Measurements from ENCODE around the gene SPARC. TPM values are rescaled to one million over a fixed set of nuclear protein-coding genes. Genes with fewer than 3 reads are reported as not detected.
A peak's percentile ranks its signal among the peaks of the same experiment; 100 is the strongest.

Gene SPARC
- 320 and 323 TPM in 2 replicates for total RNA-seq (2021)
- long read RNA-seq, transcript SPARC-201 (10 exons, 3,701 nt), result major isoform, 606 of 774 reads
- long read RNA-seq, partial matches to known transcripts, result 136 of 774 reads
- long read RNA-seq, other reads (novel, unspliced or antisense), result 27 of 774 reads

- Histone ChIP-seq H4K20me1 (ENCODE audit: control insufficient read depth, insufficient read depth, insufficient read length) (no peaks in the 10 kb centered on the region), H2BK5ac (ENCODE audit: insufficient read length, low read length) (no peak within 1 kb of the TSS), H4K8ac (replicated peaks; ENCODE audit: insufficient read length, low read depth, low read length) (no peak within 1 kb of the TSS), H3K79me1 (ENCODE audit: insufficient read depth, low read depth, low read length, poor library complexity, severe bottlenecking) (no peaks in the 10 kb centered on the region), H3K4ac (ENCODE audit: low read depth, low read length) (no peak within 1 kb of the TSS), H3K23me2 (ENCODE audit: insufficient read length, low read depth, low read length, poor library complexity, severe bottlenecking) (peaks cover 11% of the 10 kb centered on the region), H3K9me3 (ENCODE audit: control insufficient read depth, low read depth, low read length) (no peaks in the 10 kb centered on the region), H3K27me3 (ENCODE audit: insufficient read depth, low read length) (no peaks in the 10 kb centered on the region), H3K4me2 (ENCODE audit: insufficient read depth, insufficient read length, low read length) (peak within 1 kb of the TSS; percentile 48), H2BK20ac (ENCODE audit: low read depth, low read length, poor library complexity, severe bottlenecking) (no peak within 1 kb of the TSS), H3K27ac (ENCODE audit: insufficient read length, low read depth, low read length) (no peak within 1 kb of the TSS), H4K5ac (ENCODE audit: insufficient read length, low read depth, low read length) (no peak within 1 kb of the TSS), H3K18ac (ENCODE audit: insufficient read length, low read depth, low read length) (peak within 1 kb of the TSS; percentile 30), H3K14ac (ENCODE audit: insufficient read depth, low read length) (peak within 1 kb of the TSS; percentile 73), H2AK5ac (ENCODE audit: insufficient read length, low read length) (no peak within 1 kb of the TSS), H3K79me2 (ENCODE audit: insufficient read depth, low read length) (no peaks in the 10 kb centered on the region), H3K23ac (ENCODE audit: insufficient read length, low read depth, low read length) (no peak within 1 kb of the TSS), H3T11ph (ENCODE audit: low read length) (no peak within 1 kb of the TSS), H2BK15ac (ENCODE audit: low read depth, low read length) (no peak within 1 kb of the TSS), H2AFZ (ENCODE audit: low read length) (peak within 1 kb of the TSS; percentile 70), H2BK120ac (ENCODE audit: low read depth, low read length, poor library complexity, severe bottlenecking) (no peak within 1 kb of the TSS), H4K91ac (ENCODE audit: insufficient read length, low read depth, low read length) (no peak within 1 kb of the TSS), H3K4me1 (ENCODE audit: insufficient read depth, low read length) (peaks cover 5% of the 10 kb centered on the region; the same call in 1 of the 2 replicates), H2BK12ac (ENCODE audit: insufficient read length, low read depth, low read length) (no peak within 1 kb of the TSS), H3K56ac (ENCODE audit: insufficient read length, low read depth, low read length) (no peak within 1 kb of the TSS), H3K9ac (ENCODE audit: extremely low read depth, insufficient read length, low read length) (peak within 1 kb of the TSS; percentile 32)
- no peaks in the 10 kb centered on the region for H3K9me3 Mint-ChIP-seq
- peaks cover 0 to 6% (median 6%) of the 10 kb centered on the region in 3 experiments; a peak in 3 of 7 replicates for H3K36me3 Mint-ChIP-seq (ENCODE audit: insufficient read depth in 1 of 3, low read depth in 3 of 3)
- peaks cover 2% of the 10 kb centered on the region; the same call in 1 of the 2 replicates for H3K27me3 Mint-ChIP-seq (ENCODE audit: low read depth)
- peak within 1 kb of the TSS; percentile 88 to 92 for H3K4me3 Mint-ChIP-seq
- no CpG with 5 or more reads among the region's 22 CpGs for WGBS (ENCODE audit: extremely low coverage, insufficient read length, low lambda C conversion rate)
- peak; percentile 90 for DNase-seq
- peak within 1 kb of the TSS; percentile 87 to 90 (median 87) for H3K27ac Mint-ChIP-seq
- H3K4me1 Mint-ChIP-seq, result peaks cover 38 to 39% of the 10 kb centered on the region in 2 experiments
- TF ChIP-seq CTCF (conservative IDR thresholded peaks at IDR 0.05), result no peak
Measured at GRCh38 chr5:151686674-151687407, at the start of gene SPARC. Gene SPARC (minus strand): TSS chr5:151686915. CDS start chr5:151676188, 10,727 bp downstream.

Measured in H9 (cell line).